NT2/D1 (cell line): Measurements from ENCODE around the gene S100PBP.

ENCODE experiments used
- DNase-seq: peaks from one replicate; pipeline ENCODE4 v3.0.0-alpha.2; 2011; ENCODE audit warnings: low read depth, low spot score
- H3K27me3 ChIP-seq: 2 replicates; pipeline ENCODE4 v1.6.0; 2011; ENCODE audit warnings: mild to moderate bottlenecking; ENCODE audit not compliant: insufficient read length, insufficient read depth
- H3K36me3 ChIP-seq: 2 replicates; pipeline ENCODE4 v1.6.1; 2011; ENCODE audit warnings: mild to moderate bottlenecking, low read length, mixed read lengths; ENCODE audit not compliant: insufficient read depth, insufficient read length
- H3K4me1 ChIP-seq: 2 replicates; pipeline ENCODE4 v1.5.1; 2011; ENCODE audit not compliant: insufficient read depth, insufficient read length
- H3K4me3 ChIP-seq: 2 replicates; pipeline ENCODE4 v1.5.1; 2011; ENCODE audit warnings: low read depth; ENCODE audit not compliant: insufficient read length
- H3K9ac ChIP-seq: 2 replicates; pipeline ENCODE4 v1.6.0; 2011; ENCODE audit warnings: low read depth; ENCODE audit not compliant: insufficient read length
- H3K9me3 ChIP-seq: 2 replicates; pipeline ENCODE4 v1.5.1; 2011; ENCODE audit warnings: mild to moderate bottlenecking, low read length; ENCODE audit not compliant: insufficient read depth
- SUZ12 ChIP-seq: IDR thresholded peaks from 2 replicates; pipeline ENCODE4 v1.6.1; 2011; ENCODE audit not compliant: insufficient read length, insufficient read depth; ENCODE audit errors: extremely low read depth
- YY1 ChIP-seq: IDR thresholded peaks from 2 replicates; pipeline ENCODE4 v1.6.1; 2011; ENCODE audit not compliant: insufficient read length, insufficient read depth
- ZNF274 ChIP-seq: IDR thresholded peaks from 2 replicates; pipeline ENCODE4 v1.6.1; 2011; ENCODE audit warnings: mild to moderate bottlenecking, low read depth, low read length

Gene S100PBP

DNA sequence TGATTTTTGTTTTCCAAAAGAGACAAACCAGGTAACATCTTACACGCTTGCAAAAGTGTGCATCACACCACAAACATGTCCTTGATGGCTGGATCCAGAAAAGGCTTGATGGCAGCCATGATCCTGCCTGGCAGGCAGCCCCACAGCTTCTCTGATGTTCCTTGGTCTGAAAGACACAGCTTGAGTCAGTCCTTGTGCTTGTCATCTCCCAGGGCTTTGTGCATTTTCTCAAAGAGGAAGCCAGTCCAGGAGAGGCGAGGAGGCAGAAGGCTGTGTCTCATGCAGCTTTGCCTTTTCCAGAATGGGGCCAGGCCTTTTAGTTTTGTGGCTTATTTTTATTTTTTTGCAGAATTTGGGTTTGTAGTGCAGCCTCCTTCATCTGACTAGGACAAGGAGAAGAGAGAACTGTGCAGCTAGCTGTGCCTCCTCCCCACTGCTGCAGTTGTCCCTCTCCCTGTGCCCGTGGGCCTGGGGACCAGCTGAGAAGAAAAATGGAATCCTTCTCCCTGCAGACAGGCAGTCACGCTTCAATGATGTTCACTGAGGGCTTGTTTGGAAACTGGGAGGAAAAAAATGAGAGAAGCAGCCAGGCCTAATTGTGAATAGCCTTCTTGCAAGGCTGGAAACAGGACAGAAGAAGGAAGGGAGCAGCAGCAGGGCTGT is 45.9 kb downstream of the S100PBP start:
- TF ChIP-seq YY1 (no peak), SUZ12 (no peak), ZNF274 (no peak)
- H3K9me3 ChIP-seq: no peaks in the 10 kb centered on the region
- H3K27me3 ChIP-seq: no peaks in the 10 kb centered on the region
- no peak overlapping the region for H3K4me3 ChIP-seq
- DNase-seq: no peak
- peaks cover 2% of the 10 kb centered on the region for H3K4me1 ChIP-seq
- no peak overlapping the region for H3K9ac ChIP-seq
- H3K36me3 ChIP-seq: peaks cover 29% of the 10 kb centered on the region

DNA sequence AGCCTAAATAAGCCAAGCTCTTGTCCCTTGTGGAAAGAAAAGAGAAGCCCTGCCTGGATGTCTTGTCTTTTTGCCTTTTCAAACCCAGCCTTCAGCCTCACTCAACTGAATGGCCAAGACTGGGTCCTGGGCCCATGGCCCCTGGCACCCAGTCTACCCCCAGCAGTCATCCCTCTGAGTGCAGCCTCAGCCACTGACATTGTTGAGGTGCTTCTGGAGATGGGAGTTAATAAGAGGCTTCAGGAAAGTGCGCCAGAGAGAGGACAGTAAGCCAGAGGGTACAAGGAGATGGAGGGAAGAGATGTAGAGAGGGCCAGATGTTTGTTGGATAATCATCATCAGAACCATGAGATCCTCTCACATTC is 46.4 kb downstream of the S100PBP start:
- H3K27me3 ChIP-seq: peaks cover 3% of the 10 kb centered on the region
- H3K36me3 ChIP-seq: peaks cover 28% of the 10 kb centered on the region
- H3K9me3 ChIP-seq: no peaks in the 10 kb centered on the region
- H3K4me1 ChIP-seq: peaks cover 2% of the 10 kb centered on the region
- H3K4me3 ChIP-seq: no peak overlapping the region
- TF ChIP-seq ZNF274: no peak
- no peak for TF ChIP-seq YY1
- TF ChIP-seq SUZ12: no peak
- DNase-seq: no peak
- H3K9ac ChIP-seq: no peak overlapping the region

DNA sequence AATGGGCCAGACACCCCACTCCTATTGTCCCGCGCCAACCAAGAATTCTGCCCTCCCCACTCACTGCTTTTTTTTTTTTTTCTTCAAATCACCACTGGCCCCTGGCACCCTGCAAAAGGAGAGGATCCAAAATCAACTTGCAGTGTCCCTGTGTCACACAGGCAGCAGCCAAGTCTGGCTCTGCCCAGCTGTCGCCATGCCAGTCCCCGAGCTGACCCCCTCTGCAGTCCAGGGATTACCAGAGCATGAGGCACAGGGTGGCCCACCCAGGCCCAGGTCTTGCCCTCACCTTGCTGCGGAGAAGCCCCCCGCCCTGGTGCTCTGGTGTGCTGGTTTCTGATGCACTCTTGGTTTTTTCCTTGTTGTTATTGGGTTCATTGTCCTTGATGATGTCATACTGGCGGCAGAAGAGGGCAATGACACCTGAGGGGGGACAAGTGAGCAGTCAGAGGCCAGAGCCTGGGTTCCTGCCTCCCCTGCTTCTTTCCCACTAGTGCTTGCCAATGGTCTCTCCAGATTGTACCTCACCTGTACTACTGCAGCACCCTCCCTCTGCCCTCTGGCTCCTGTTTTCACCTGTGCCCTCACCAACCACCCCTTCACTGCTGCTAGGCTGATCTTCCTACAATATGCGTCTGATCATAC is 47.0 kb downstream of the S100PBP start:
- no peaks in the 10 kb centered on the region for H3K9me3 ChIP-seq
- H3K4me3 ChIP-seq: no peak overlapping the region
- DNase-seq: no peak
- peaks cover 8% of the 10 kb centered on the region for H3K27me3 ChIP-seq
- no peak for TF ChIP-seq ZNF274
- TF ChIP-seq YY1: no peak
- TF ChIP-seq SUZ12: no peak
- no peak overlapping the region for H3K9ac ChIP-seq
- H3K4me1 ChIP-seq: peaks cover 2% of the 10 kb centered on the region
- H3K36me3 ChIP-seq: peaks cover 23% of the 10 kb centered on the region

DNA sequence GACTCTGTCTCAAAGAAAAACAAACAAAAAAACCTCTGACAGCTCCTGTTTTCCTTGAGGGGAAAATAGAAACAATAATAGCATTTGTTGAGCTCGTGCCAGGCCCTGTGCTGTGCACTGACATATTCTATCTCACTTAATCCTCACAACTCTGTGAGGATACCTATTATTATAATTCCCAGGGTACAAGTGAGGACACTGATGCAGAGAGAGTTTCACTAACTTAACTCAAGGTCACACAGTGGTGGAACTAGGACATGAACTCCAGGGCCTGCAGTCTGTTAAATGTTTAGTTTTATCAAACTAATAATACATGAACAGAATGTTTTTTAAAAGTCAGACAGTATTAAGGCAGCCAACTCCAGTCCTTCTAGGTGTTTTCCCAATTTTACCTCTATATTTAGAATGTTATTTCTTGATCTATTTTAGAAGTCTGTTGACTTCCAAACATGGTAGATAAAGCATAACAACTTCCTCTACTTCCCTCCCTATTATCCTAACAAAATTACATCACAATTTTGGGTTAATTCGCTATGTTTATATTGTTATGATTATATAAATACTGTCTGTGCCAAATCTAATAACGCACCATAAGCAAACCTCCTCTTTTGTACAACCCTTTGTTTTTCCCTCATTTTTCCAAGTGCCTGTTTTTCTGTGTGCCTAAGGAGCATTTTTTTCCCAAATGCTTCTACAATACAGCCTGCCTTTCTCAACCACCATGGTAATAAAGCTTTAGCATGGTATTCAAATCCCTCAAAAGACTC is 48.4 kb downstream of the S100PBP start:
- DNase-seq: no peak
- peaks cover 23% of the 10 kb centered on the region for H3K36me3 ChIP-seq
- no peak overlapping the region for H3K9ac ChIP-seq

DNA sequence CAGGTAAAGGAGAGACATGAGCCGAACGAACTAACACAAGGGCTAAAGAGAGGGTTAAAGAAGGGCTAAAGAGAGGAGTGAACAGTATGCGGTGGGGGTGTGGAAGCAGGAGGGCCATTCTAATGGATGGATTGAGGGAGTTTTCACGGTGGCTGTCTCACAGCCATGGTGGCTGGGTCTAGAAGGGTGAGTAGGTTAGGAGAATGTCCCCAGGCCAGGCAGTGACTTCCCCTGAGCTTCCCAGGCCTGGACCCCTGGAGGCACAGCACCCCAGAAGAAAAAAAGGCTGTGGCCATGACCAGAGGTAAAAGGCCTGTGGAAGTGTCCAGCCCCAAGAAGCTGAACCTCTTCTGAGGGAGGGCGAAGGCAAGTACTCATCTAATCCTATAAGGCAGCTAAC is 49.7 kb downstream of the S100PBP start:
- TF ChIP-seq YY1 (no peak), ZNF274 (no peak), SUZ12 (no peak)
- H3K9ac ChIP-seq: no peak overlapping the region
- DNase-seq: no peak

More for the DNA sequence above, 48.4 kb downstream of the S100PBP start:
- Histone ChIP-seq H3K9me3 (no peaks in the 10 kb centered on the region), H3K27me3 (peaks cover 17% of the 10 kb centered on the region), H3K4me3 (no peak overlapping the region), H3K4me1 (peaks cover 2% of the 10 kb centered on the region)
- TF ChIP-seq ZNF274 (no peak), YY1 (no peak)

DNA sequence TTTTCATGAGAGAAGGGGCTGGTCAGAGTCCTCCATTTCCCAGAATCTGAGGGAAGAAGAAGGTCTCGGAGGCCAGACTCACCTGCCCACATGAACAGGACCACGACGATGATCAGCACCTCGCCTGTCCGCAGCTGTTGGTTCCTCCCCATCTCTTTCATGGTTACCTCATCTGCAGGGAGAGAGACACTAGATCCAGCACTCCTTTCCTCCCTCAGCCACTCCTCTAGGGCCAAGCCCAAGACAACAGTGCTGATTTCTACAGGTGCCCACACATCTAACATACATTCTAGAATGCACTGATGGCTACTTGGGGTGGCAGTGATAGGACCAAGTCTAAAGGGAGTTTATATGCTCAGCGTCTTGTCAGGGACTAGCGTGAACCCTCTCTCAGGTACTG is 50.2 kb downstream of the S100PBP start:
- H3K9me3 ChIP-seq: no peaks in the 10 kb centered on the region
- H3K9ac ChIP-seq: no peak overlapping the region
- no peak for DNase-seq
- H3K36me3 ChIP-seq: peaks cover 16% of the 10 kb centered on the region
- peaks cover 15% of the 10 kb centered on the region for H3K4me1 ChIP-seq
- H3K4me3 ChIP-seq: no peak overlapping the region
- no peak for TF ChIP-seq YY1
- no peak for TF ChIP-seq ZNF274
- no peak for TF ChIP-seq SUZ12
- H3K27me3 ChIP-seq: peaks cover 32% of the 10 kb centered on the region

More for the DNA sequence above, 49.7 kb downstream of the S100PBP start:
- peaks cover 14% of the 10 kb centered on the region for H3K4me1 ChIP-seq
- H3K9me3 ChIP-seq: no peaks in the 10 kb centered on the region
- H3K4me3 ChIP-seq: no peak overlapping the region
- H3K36me3 ChIP-seq: peaks cover 21% of the 10 kb centered on the region
- H3K27me3 ChIP-seq: peaks cover 30% of the 10 kb centered on the region

DNA sequence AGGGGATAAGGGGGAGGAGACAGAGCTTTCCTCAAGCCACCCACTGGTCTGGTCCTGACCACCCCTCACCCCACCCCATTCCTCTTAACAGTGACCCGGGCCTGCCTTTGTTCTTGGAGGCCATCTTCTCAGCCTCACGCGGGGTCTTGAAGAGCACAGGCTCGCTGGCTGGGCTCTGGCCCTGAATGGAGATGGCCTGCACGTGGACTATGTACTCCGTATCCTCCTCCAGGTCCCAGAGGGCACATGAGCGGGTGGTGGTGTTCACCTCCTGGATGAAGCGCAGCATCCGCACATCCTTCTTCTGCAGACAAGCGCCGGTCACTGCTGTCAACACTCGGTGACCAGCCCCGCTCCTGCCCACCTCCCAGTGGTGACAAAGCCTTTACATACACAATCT is 50.6 kb downstream of the S100PBP start:
- H3K9me3 ChIP-seq: no peaks in the 10 kb centered on the region
- H3K4me1 ChIP-seq: peaks cover 15% of the 10 kb centered on the region
- H3K4me3 ChIP-seq: no peak overlapping the region
- H3K36me3 ChIP-seq: peaks cover 12% of the 10 kb centered on the region
- peaks cover 32% of the 10 kb centered on the region for H3K27me3 ChIP-seq
- TF ChIP-seq SUZ12 (no peak), ZNF274 (no peak), YY1 (no peak)
- no peak for DNase-seq
- H3K9ac ChIP-seq: no peak overlapping the region
